HCT116 (cell line): Measurements from ENCODE around the gene TMEM11. TPM values are rescaled to one million over a fixed set of nuclear protein-coding genes. Genes with fewer than 3 reads are reported as not detected.

Source experiments
- ATAC-seq: fragments of 200-7000 bp; cut with Tn5 transposase; 2 replicates; pipeline ENCODE4 v1.9.1; 2020; ENCODE audit warnings: mild to moderate bottlenecking, moderate library complexity
- BruUV-seq: library from RNA; stranded (reverse); fragments of 400-500 nt; replicated peaks from 2 replicates; lab custom pipeline; 2021; lab: Mats Ljungman, UMichigan
- CTCF ChIA-PET: fragments of 300-600 bp; sonication (Branson Sonifier 250); formaldehyde crosslinking; loops from one replicate; lab custom pipeline; 2021; ENCODE audit warnings: antibody characterized with exemption; lab: Charles Lee
- POLR2A ChIA-PET: fragments of 300-600, 350-600 bp; sonication (Branson Sonifier 250); formaldehyde crosslinking; loops from one replicate; lab custom pipeline; 2021; ENCODE audit warnings: antibody characterized with exemption; lab: Charles Lee
- RAD21 ChIA-PET, 2 experiments: fragments of 300-600 bp; sonication (Branson Sonifier 250); formaldehyde crosslinking; loops; one replicate each; lab custom pipeline; 2023; ENCODE audit warnings: low total read pairs in 2 of 2; ENCODE audit not compliant: uncharacterized antibody in 2 of 2, unreplicated experiment in 2 of 2, low non-redundant PET in 1 of 2; lab: Charles Lee
- DNase-seq: peaks from one replicate; pipeline ENCODE4 v3.0.0-alpha.2; 2010; ENCODE audit warnings: low read depth, low spot score
- H2AFZ ChIP-seq: fragments of 200-600 bp; shearing (Covaris generic), sonication (generic); 2 replicates; pipeline ENCODE4 v1.6.1; 2017; ENCODE audit warnings: low read depth, mixed run types, mixed read lengths, antibody characterized with exemption, low read length; ENCODE audit not compliant: poor library complexity, severe bottlenecking
- H3K27ac ChIP-seq: 2 replicates; pipeline ENCODE4 v1.5.1; 2012; ENCODE audit warnings: low read depth, low read length
- H3K27me3 ChIP-seq: fragments of 200-600 bp; sonication (generic); 2 replicates; pipeline ENCODE4 v1.6.1; 2016; ENCODE audit warnings: mixed run types, low read length, mixed read lengths; ENCODE audit not compliant: insufficient read depth
- H3K36me3 ChIP-seq, 2 experiments: fragments of 200-500 bp in 1 of 2; fragments of 200-600 bp in 1 of 2; sonication (Bioruptor generic) in 1 of 2; sonication (generic) in 1 of 2; 2 replicates each; pipeline versions ENCODE4 v1.5.1 to v1.6.1; 2014 to 2016; ENCODE audit warnings: low read length in 2 of 2, inconsistent platforms in 1 of 2, mixed read lengths in 1 of 2, mixed run types in 1 of 2; ENCODE audit not compliant: insufficient read depth in 2 of 2, control insufficient read depth in 1 of 2
- H3K4me1 ChIP-seq, 2 experiments: fragments of 200-600 bp in 1 of 2; sonication (generic) in 1 of 2; 2 replicates each; pipeline versions ENCODE4 v1.5.1 to v1.6.1; 2012 to 2017; ENCODE audit warnings: low read length in 2 of 2, inconsistent platforms in 1 of 2, mild to moderate bottlenecking in 1 of 2, mixed read lengths in 1 of 2, mixed run types in 1 of 2, moderate library complexity in 1 of 2; ENCODE audit not compliant: insufficient read depth in 2 of 2, control insufficient read depth in 1 of 2
- H3K4me2 ChIP-seq: fragments of 200-600 bp; sonication (generic); 2 replicates; pipeline ENCODE4 v1.6.1; 2017; ENCODE audit warnings: mixed run types, low read length, mixed read lengths
- H3K4me3 ChIP-seq, 2 experiments: fragments of 200-600 bp in 1 of 2; sonication (generic) in 1 of 2; replicated peaks in 1 of 2; 2 replicates each; pipeline ENCODE4 v1.5.1; 2011 to 2016; ENCODE audit warnings: low read length in 2 of 2, control low read depth in 1 of 2, low read depth in 1 of 2, mild to moderate bottlenecking in 1 of 2, mixed read lengths in 1 of 2, mixed run types in 1 of 2
- H3K79me2 ChIP-seq: fragments of 200-600 bp; sonication (generic); 2 replicates; pipeline ENCODE4 v1.6.1; 2017; ENCODE audit warnings: mild to moderate bottlenecking, mixed run types, low read length, moderate library complexity, mixed read lengths; ENCODE audit not compliant: insufficient read depth
- H3K9ac ChIP-seq: fragments of 200-600 bp; sonication (generic); 2 replicates; pipeline ENCODE4 v1.6.1; 2016; ENCODE audit warnings: low read length, mixed read lengths
- H3K9me2 ChIP-seq: fragments of 200-600 bp; sonication (generic), shearing (Covaris generic); 2 replicates; pipeline ENCODE4 v1.6.1; 2017; ENCODE audit warnings: mixed run types, mild to moderate bottlenecking, moderate library complexity; ENCODE audit not compliant: insufficient read depth
- H3K9me3 ChIP-seq, 2 experiments: fragments of 200-500 bp in 1 of 2; fragments of 200-600 bp in 1 of 2; sonication (Bioruptor generic) in 1 of 2; sonication (generic) in 1 of 2; 2 replicates each; pipeline ENCODE4 v1.6.1; 2014 to 2017; ENCODE audit warnings: low read length in 2 of 2, mixed read lengths in 2 of 2, inconsistent platforms in 1 of 2, low read depth in 1 of 2, mild to moderate bottlenecking in 1 of 2, mixed run types in 1 of 2, moderate library complexity in 1 of 2; ENCODE audit not compliant: control insufficient read depth in 1 of 2, insufficient read depth in 1 of 2
- H4K20me1 ChIP-seq: fragments of 200-600 bp; sonication (generic), shearing (Covaris generic); 2 replicates; pipeline ENCODE4 v1.6.1; 2017; ENCODE audit warnings: mixed run types, mild to moderate bottlenecking, moderate library complexity; ENCODE audit not compliant: insufficient read depth
- CBX3 ChIP-seq: IDR thresholded peaks from 2 replicates; pipeline ENCODE4 v1.6.1; 2012; ENCODE audit warnings: low read depth
- CEBPB ChIP-seq: IDR thresholded peaks from 2 replicates; pipeline ENCODE4 v1.6.1; 2012; ENCODE audit warnings: low read depth
- EGR1 ChIP-seq: IDR thresholded peaks from 2 replicates; pipeline ENCODE4 v1.6.1; 2012; ENCODE audit warnings: low read depth
- EZH2 ChIP-seq: fragments of 200-600 bp; sonication (generic); IDR thresholded peaks from 2 replicates; pipeline ENCODE4 v1.6.1; 2017; ENCODE audit warnings: antibody characterized with exemption, mixed run types
- SIN3A ChIP-seq: IDR thresholded peaks from 2 replicates; pipeline ENCODE4 v1.6.1; 2012; ENCODE audit warnings: low read depth
- SP1 ChIP-seq: IDR thresholded peaks from 2 replicates; pipeline ENCODE4 v1.6.1; 2012; ENCODE audit warnings: low read depth
- SRF ChIP-seq: IDR thresholded peaks from 2 replicates; pipeline ENCODE4 v1.6.1; 2012; ENCODE audit warnings: low read depth
- TCF7L2 ChIP-seq: IDR thresholded peaks from 2 replicates; pipeline ENCODE4 v1.7.0; 2011; ENCODE audit warnings: borderline replicate concordance, inconsistent platforms; ENCODE audit not compliant: insufficient read depth, insufficient read length; ENCODE audit errors: extremely low read depth
- YY1 ChIP-seq: IDR thresholded peaks from 2 replicates; pipeline ENCODE4 v1.6.1; 2011; ENCODE audit warnings: low read length, low read depth, moderate library complexity, mild to moderate bottlenecking; ENCODE audit not compliant: insufficient replicate concordance; ENCODE audit errors: extremely low read depth
- ZFX ChIP-seq: fragments of 450-650 bp; IDR thresholded peaks from 2 replicates; pipeline ENCODE4 v1.6.1; 2017
- intact Hi-C: fragments of 100-400 bp; cut with micrococcal nuclease; formaldehyde crosslinking; loops from 2 replicates; pipeline ENCODE4 v1.10.0; 2022
- total RNA-seq: library from RNA; stranded (reverse); gene quantifications from one replicate; pipeline ENCODE4 v1.2.1, GENCODE V29; 2021; ENCODE audit not compliant: unreplicated experiment
- TF ChIP-seq, protein P1 (sequence below): IDR thresholded peaks from 2 replicates; pipeline ENCODE4 v1.6.1; 2011; ENCODE audit warnings: mild to moderate bottlenecking, low read length, moderate library complexity; ENCODE audit not compliant: insufficient replicate concordance; ENCODE audit errors: extremely low read depth
- TF ChIP-seq, protein P2 (sequence below): IDR thresholded peaks from 2 replicates; pipeline ENCODE4 v1.6.1; 2012; ENCODE audit warnings: low read depth
- TF ChIP-seq, protein P3 (sequence below): IDR thresholded peaks from 2 replicates; pipeline ENCODE4 v1.6.1; 2012

The TMEM11 gene
- total RNA-seq, 1 experiment from 2014 or later: 31.0 TPM

DNA sequence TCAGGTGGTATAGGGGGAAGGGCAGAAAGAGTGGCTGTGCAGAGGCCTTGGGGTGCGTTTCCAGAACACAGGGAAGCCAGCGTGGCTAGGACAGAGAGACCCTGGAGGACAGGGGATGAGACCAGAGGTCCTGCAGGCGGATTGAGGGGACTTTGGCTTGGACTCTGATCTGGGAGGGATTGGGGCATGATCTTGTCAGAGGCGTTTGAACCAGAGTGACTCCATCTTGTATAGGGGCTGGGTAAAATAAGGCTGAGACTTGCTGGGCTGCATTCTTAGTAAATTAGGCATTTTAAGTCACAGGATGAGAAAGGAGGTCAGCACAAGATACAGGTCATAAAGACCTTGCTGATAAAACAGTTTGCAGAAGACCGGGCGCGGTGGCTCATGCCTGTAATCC is 44.6 kb upstream of the TMEM11 start:
- BruUV-seq: no TSS peak
- no peak for TF ChIP-seq EGR1
- no peak for TF ChIP-seq TCF7L2
- no peak for TF ChIP-seq CBX3
- TF ChIP-seq, protein P1, sequence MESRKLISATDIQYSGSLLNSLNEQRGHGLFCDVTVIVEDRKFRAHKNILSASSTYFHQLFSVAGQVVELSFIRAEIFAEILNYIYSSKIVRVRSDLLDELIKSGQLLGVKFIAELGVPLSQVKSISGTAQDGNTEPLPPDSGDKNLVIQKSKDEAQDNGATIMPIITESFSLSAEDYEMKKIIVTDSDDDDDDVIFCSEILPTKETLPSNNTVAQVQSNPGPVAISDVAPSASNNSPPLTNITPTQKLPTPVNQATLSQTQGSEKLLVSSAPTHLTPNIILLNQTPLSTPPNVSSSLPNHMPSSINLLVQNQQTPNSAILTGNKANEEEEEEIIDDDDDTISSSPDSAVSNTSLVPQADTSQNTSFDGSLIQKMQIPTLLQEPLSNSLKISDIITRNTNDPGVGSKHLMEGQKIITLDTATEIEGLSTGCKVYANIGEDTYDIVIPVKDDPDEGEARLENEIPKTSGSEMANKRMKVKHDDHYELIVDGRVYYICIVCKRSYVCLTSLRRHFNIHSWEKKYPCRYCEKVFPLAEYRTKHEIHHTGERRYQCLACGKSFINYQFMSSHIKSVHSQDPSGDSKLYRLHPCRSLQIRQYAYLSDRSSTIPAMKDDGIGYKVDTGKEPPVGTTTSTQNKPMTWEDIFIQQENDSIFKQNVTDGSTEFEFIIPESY: no peak
- no peak for TF ChIP-seq CEBPB
- TF ChIP-seq, protein P2, sequence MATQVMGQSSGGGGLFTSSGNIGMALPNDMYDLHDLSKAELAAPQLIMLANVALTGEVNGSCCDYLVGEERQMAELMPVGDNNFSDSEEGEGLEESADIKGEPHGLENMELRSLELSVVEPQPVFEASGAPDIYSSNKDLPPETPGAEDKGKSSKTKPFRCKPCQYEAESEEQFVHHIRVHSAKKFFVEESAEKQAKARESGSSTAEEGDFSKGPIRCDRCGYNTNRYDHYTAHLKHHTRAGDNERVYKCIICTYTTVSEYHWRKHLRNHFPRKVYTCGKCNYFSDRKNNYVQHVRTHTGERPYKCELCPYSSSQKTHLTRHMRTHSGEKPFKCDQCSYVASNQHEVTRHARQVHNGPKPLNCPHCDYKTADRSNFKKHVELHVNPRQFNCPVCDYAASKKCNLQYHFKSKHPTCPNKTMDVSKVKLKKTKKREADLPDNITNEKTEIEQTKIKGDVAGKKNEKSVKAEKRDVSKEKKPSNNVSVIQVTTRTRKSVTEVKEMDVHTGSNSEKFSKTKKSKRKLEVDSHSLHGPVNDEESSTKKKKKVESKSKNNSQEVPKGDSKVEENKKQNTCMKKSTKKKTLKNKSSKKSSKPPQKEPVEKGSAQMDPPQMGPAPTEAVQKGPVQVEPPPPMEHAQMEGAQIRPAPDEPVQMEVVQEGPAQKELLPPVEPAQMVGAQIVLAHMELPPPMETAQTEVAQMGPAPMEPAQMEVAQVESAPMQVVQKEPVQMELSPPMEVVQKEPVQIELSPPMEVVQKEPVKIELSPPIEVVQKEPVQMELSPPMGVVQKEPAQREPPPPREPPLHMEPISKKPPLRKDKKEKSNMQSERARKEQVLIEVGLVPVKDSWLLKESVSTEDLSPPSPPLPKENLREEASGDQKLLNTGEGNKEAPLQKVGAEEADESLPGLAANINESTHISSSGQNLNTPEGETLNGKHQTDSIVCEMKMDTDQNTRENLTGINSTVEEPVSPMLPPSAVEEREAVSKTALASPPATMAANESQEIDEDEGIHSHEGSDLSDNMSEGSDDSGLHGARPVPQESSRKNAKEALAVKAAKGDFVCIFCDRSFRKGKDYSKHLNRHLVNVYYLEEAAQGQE: no peak
- TF ChIP-seq, protein P3, sequence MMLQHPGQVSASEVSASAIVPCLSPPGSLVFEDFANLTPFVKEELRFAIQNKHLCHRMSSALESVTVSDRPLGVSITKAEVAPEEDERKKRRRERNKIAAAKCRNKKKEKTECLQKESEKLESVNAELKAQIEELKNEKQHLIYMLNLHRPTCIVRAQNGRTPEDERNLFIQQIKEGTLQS: no peak
- no peak for TF ChIP-seq SIN3A
- TF ChIP-seq SRF: no peak
- no peak for TF ChIP-seq ZFX
- no peak for TF ChIP-seq EZH2
- TF ChIP-seq SP1: no peak
- no peak for TF ChIP-seq YY1
- CTCF ChIA-PET: no interaction called here

More for the DNA sequence above, 44.6 kb upstream of the TMEM11 start:
- intact Hi-C loops: no loop called here
- no peak for DNase-seq
- ChIA-PET POLR2A (no interaction called here), RAD21 (no interaction called here)
- H2AFZ ChIP-seq: no peak overlapping the region
- no peak overlapping the region for H3K9ac ChIP-seq
- no peak overlapping the region for H3K4me2 ChIP-seq
- no peak overlapping the region for H3K27ac ChIP-seq
- H3K27me3 ChIP-seq: no peaks in the 10 kb centered on the region
- no peaks in the 10 kb centered on the region for H3K36me3 ChIP-seq
- no peaks in the 10 kb centered on the region for H3K79me2 ChIP-seq
- H3K9me3 ChIP-seq: no peaks in the 10 kb centered on the region
- no peak overlapping the region for H3K4me3 ChIP-seq
- no peaks in the 10 kb centered on the region for H3K9me2 ChIP-seq
- no peak for ATAC-seq
- no peaks in the 10 kb centered on the region for H4K20me1 ChIP-seq
- peaks cover 15% of the 10 kb centered on the region in 2 experiments for H3K4me1 ChIP-seq
